ENCODE results near the gene SLAIN1. TPM values are rescaled to one million over a fixed set of nuclear protein-coding genes. Genes with fewer than 3 reads are reported as not detected.

The SLAIN1 gene
- total RNA-seq, 5 donors from 2014 or later (not counting 1 experiment from before 2014, with no cell fraction given): 37.4 to 41.8 (median 38.9) TPM

GRCh38 chr13:77751513-77752456, 54.3 kb downstream of the SLAIN1 start:
- ChIA-PET CTCF (interaction anchor here (0.6 to 3.7 kb wide), 18 partner anchors 12 to 1247 kb away, joined by 3 to 23 read pairs (median 4); no protein-coding TSS in a partner anchor), POLR2A (interaction anchor here in 1 of 2 donors (0.7 kb wide), 1 partner anchor 50 kb away, joined by 8 read pairs; no protein-coding TSS in a partner anchor)
- H3K4me1 ChIP-seq (ENCODE audit: control insufficient read depth in 1 of 2, extremely low read depth in 1 of 2, insufficient read depth in 2 of 2, low read length in 2 of 2): peaks cover 0 to 4% of the 10 kb centered on the region in 2 experiments
- no peak overlapping the region for H3K4me3 ChIP-seq (ENCODE audit: control insufficient read depth in 1 of 2, extremely low read depth in 1 of 2, low read length in 1 of 2)
- Mint-ChIP-seq H3K4me3 (no peak overlapping the region), H3K36me3 (peaks cover 32% of the 10 kb centered on the region), H3K27ac (peak overlapping the region; percentile 4 to 36), H3K9me3 (no peaks in the 10 kb centered on the region), H3K4me1 (peaks cover 17 to 22% (median 17%) of the 10 kb centered on the region in 3 donors), H3K27me3 (no peaks in the 10 kb centered on the region)
- no peaks in the 10 kb centered on the region for H3K9me3 ChIP-seq
- H3K27me3 ChIP-seq (replicated peaks in 1 of 2; ENCODE audit: control insufficient read depth in 2 of 2, extremely low read depth in 1 of 2, insufficient read depth in 2 of 2, low read length in 1 of 2): no peaks in the 10 kb centered on the region
- ATAC-seq (replicated peaks in 1 of 4): peak; percentile 68 to 80 (median 74)
- no peak overlapping the region for H3K27ac ChIP-seq (ENCODE audit: low read length)
- whole genome bisulfite sequencing (ENCODE audit: insufficient coverage): 100% methylated on average over 2 of the region's 5 CpGs
- H3K36me3 ChIP-seq (ENCODE audit: control insufficient read depth in 2 of 2, extremely low read depth in 1 of 2, insufficient read depth in 1 of 2, low read length in 1 of 2): peaks cover 0 to 24% of the 10 kb centered on the region in 2 donors
- peak in 28 of 35 experiments; percentile 4 to 77 (median 32) for DNase-seq

- peaks cover 0 to 4% of the 10 kb centered on the region in 2 experiments for H3K4me1 ChIP-seq (ENCODE audit: control insufficient read depth in 1 of 2, extremely low read depth in 1 of 2, insufficient read depth in 2 of 2, low read length in 2 of 2)
- DNase-seq (no peak), ATAC-seq (replicated peaks in 1 of 4) (no peak)
- POLR2A ChIA-PET: interaction anchor here (0.7 kb wide), 2 partner anchors 51 to 53 kb away, joined by 4 to 8 read pairs; no protein-coding TSS in a partner anchor
- H3K4me3 ChIP-seq (ENCODE audit: control insufficient read depth in 1 of 2, extremely low read depth in 1 of 2, low read length in 1 of 2): no peak overlapping the region
- peaks cover 2% of the 10 kb centered on the region for H3K9me3 ChIP-seq
- H3K27ac Mint-ChIP-seq: no peak overlapping the region
- WGBS (ENCODE audit: insufficient coverage): 88% methylated on average over 4 of the region's 5 CpGs
- H3K36me3 ChIP-seq (ENCODE audit: control insufficient read depth in 2 of 2, extremely low read depth in 1 of 2, insufficient read depth in 1 of 2, low read length in 1 of 2): peaks cover 0 to 23% of the 10 kb centered on the region in 2 donors
- H3K9me3 Mint-ChIP-seq: no peaks in the 10 kb centered on the region
- no peak overlapping the region for H3K4me3 Mint-ChIP-seq
- peaks cover 32% of the 10 kb centered on the region for H3K36me3 Mint-ChIP-seq
- H3K4me1 Mint-ChIP-seq: peaks cover 17 to 22% (median 17%) of the 10 kb centered on the region in 3 donors
- CTCF ChIA-PET: interaction anchor here (0.6 to 3.7 kb wide), 18 partner anchors 19 to 1246 kb away, joined by 3 to 23 read pairs (median 4); no protein-coding TSS in a partner anchor
- H3K27me3 ChIP-seq (replicated peaks in 1 of 2; ENCODE audit: control insufficient read depth in 2 of 2, extremely low read depth in 1 of 2, insufficient read depth in 2 of 2, low read length in 1 of 2): no peaks in the 10 kb centered on the region
- no peaks in the 10 kb centered on the region for H3K27me3 Mint-ChIP-seq
- no peak overlapping the region for H3K27ac ChIP-seq (ENCODE audit: low read length)
Measured at GRCh38 chr13:77752512-77753069, 55.1 kb downstream of the SLAIN1 start.

GRCh38 chr13:77760893-77761292, 63.4 kb downstream of the SLAIN1 start:
- Histone ChIP-seq H3K9me3 (peaks cover 2% of the 10 kb centered on the region), H3K27me3 (replicated peaks in 1 of 2; ENCODE audit: control insufficient read depth in 2 of 2, extremely low read depth in 1 of 2, insufficient read depth in 2 of 2, low read length in 1 of 2) (no peaks in the 10 kb centered on the region), H3K36me3 (ENCODE audit: control insufficient read depth in 2 of 2, extremely low read depth in 1 of 2, insufficient read depth in 1 of 2, low read length in 1 of 2) (peaks cover 5 to 31% of the 10 kb centered on the region in 2 donors), H3K4me1 (ENCODE audit: control insufficient read depth in 1 of 2, extremely low read depth in 1 of 2, insufficient read depth in 2 of 2, low read length in 2 of 2) (no peaks in the 10 kb centered on the region), H3K4me3 (ENCODE audit: control insufficient read depth in 1 of 2, extremely low read depth in 1 of 2, low read length in 1 of 2) (no peak overlapping the region), H3K27ac (ENCODE audit: low read length) (no peak overlapping the region)
- ChIA-PET POLR2A (no interaction called here), CTCF (no interaction called here)
- Mint-ChIP-seq H3K4me1 (peaks cover 11 to 15% (median 13%) of the 10 kb centered on the region in 3 donors), H3K27me3 (no peaks in the 10 kb centered on the region), H3K9me3 (no peaks in the 10 kb centered on the region), H3K36me3 (peaks cover 73% of the 10 kb centered on the region), H3K4me3 (no peak overlapping the region), H3K27ac (no peak overlapping the region)
- DNase-seq (no peak), ATAC-seq (replicated peaks in 1 of 4) (no peak)
- WGBS (ENCODE audit: insufficient coverage): 97% methylated on average over 5 of the region's 8 CpGs

- Mint-ChIP-seq H3K36me3 (peaks cover 56% of the 10 kb centered on the region), H3K27me3 (no peaks in the 10 kb centered on the region), H3K27ac (no peak overlapping the region), H3K4me1 (no peaks in the 10 kb centered on the region), H3K4me3 (no peak overlapping the region), H3K9me3 (peaks cover 0 to 3% (median 0%) of the 10 kb centered on the region in 3 donors)
- ATAC-seq (replicated peaks in 1 of 4) (no peak), DNase-seq (no peak)
- H3K36me3 ChIP-seq (ENCODE audit: control insufficient read depth in 2 of 2, extremely low read depth in 1 of 2, insufficient read depth in 1 of 2, low read length in 1 of 2): peaks cover 0 to 12% of the 10 kb centered on the region in 2 donors
- no peaks in the 10 kb centered on the region for H3K9me3 ChIP-seq
- no peaks in the 10 kb centered on the region for H3K27me3 ChIP-seq (replicated peaks in 1 of 2; ENCODE audit: control insufficient read depth in 2 of 2, extremely low read depth in 1 of 2, insufficient read depth in 2 of 2, low read length in 1 of 2)
- POLR2A ChIA-PET: no interaction called here
- no peaks in the 10 kb centered on the region for H3K4me1 ChIP-seq (ENCODE audit: control insufficient read depth in 1 of 2, extremely low read depth in 1 of 2, insufficient read depth in 2 of 2, low read length in 2 of 2)
- H3K4me3 ChIP-seq (ENCODE audit: control insufficient read depth in 1 of 2, extremely low read depth in 1 of 2, low read length in 1 of 2): no peak overlapping the region
- CTCF ChIA-PET: no interaction called here
- H3K27ac ChIP-seq (ENCODE audit: low read length): no peak overlapping the region
- no CpG with 5 or more reads among the region's 5 CpGs for whole genome bisulfite sequencing (ENCODE audit: insufficient coverage)
Measured at GRCh38 chr13:77767413-77767812, 69.9 kb downstream of the SLAIN1 start.

- Histone ChIP-seq H3K4me3 (ENCODE audit: control insufficient read depth in 1 of 2, extremely low read depth in 1 of 2, low read length in 1 of 2) (no peak overlapping the region), H3K9me3 (no peaks in the 10 kb centered on the region), H3K36me3 (ENCODE audit: control insufficient read depth in 2 of 2, extremely low read depth in 1 of 2, insufficient read depth in 1 of 2, low read length in 1 of 2) (no peaks in the 10 kb centered on the region), H3K4me1 (ENCODE audit: control insufficient read depth in 1 of 2, extremely low read depth in 1 of 2, insufficient read depth in 2 of 2, low read length in 2 of 2) (no peaks in the 10 kb centered on the region), H3K27ac (ENCODE audit: low read length) (no peak overlapping the region), H3K27me3 (replicated peaks in 1 of 2; ENCODE audit: control insufficient read depth in 2 of 2, extremely low read depth in 1 of 2, insufficient read depth in 2 of 2, low read length in 1 of 2) (no peaks in the 10 kb centered on the region)
- CTCF ChIA-PET: interaction anchor here (0.6 to 0.9 kb wide), 3 partner anchors 13 to 347 kb away, joined by 3 to 6 read pairs (median 3); no protein-coding TSS in a partner anchor
- Mint-ChIP-seq H3K27me3 (no peaks in the 10 kb centered on the region), H3K36me3 (peaks cover 3% of the 10 kb centered on the region), H3K9me3 (no peaks in the 10 kb centered on the region), H3K4me1 (no peaks in the 10 kb centered on the region), H3K27ac (no peak overlapping the region), H3K4me3 (no peak overlapping the region)
- WGBS (ENCODE audit: insufficient coverage): no CpG with 5 or more reads among the region's 1 CpG
- DNase-seq (no peak), ATAC-seq (replicated peaks in 1 of 4) (no peak)
- POLR2A ChIA-PET: no interaction called here
Measured at GRCh38 chr13:77774181-77774580, 76.7 kb downstream of the SLAIN1 start.

- no peak for ATAC-seq (replicated peaks in 1 of 4)
- H3K9me3 Mint-ChIP-seq: no peaks in the 10 kb centered on the region
- no peak overlapping the region for H3K4me3 Mint-ChIP-seq
- Histone ChIP-seq H3K27ac (ENCODE audit: low read length) (no peak overlapping the region), H3K36me3 (ENCODE audit: control insufficient read depth in 2 of 2, extremely low read depth in 1 of 2, insufficient read depth in 1 of 2, low read length in 1 of 2) (no peaks in the 10 kb centered on the region), H3K4me1 (ENCODE audit: control insufficient read depth in 1 of 2, extremely low read depth in 1 of 2, insufficient read depth in 2 of 2, low read length in 2 of 2) (peaks cover 0 to 3% of the 10 kb centered on the region in 2 experiments), H3K4me3 (ENCODE audit: control insufficient read depth in 1 of 2, extremely low read depth in 1 of 2, low read length in 1 of 2) (no peak overlapping the region), H3K9me3 (no peaks in the 10 kb centered on the region), H3K27me3 (replicated peaks in 1 of 2; ENCODE audit: control insufficient read depth in 2 of 2, extremely low read depth in 1 of 2, insufficient read depth in 2 of 2, low read length in 1 of 2) (no peaks in the 10 kb centered on the region)
- ChIA-PET POLR2A (no interaction called here), CTCF (interaction anchor here (0.6 to 3.2 kb wide), 4 partner anchors 8 to 345 kb away, joined by 3 to 26 read pairs (median 4); no protein-coding TSS in a partner anchor)
- no peak overlapping the region for H3K27ac Mint-ChIP-seq
- H3K36me3 Mint-ChIP-seq: no peaks in the 10 kb centered on the region
- WGBS (ENCODE audit: insufficient coverage): no CpG with 5 or more reads among the region's 4 CpGs
- no peaks in the 10 kb centered on the region for H3K27me3 Mint-ChIP-seq
- peaks cover 8 to 12% (median 10%) of the 10 kb centered on the region in 3 donors for H3K4me1 Mint-ChIP-seq
- no peak for DNase-seq
Measured at GRCh38 chr13:77776704-77777103, 79.2 kb downstream of the SLAIN1 start.
